WTC11 (cell line): ENCODE results near the gene MIF. TPM values are rescaled to one million over a fixed set of nuclear protein-coding genes. Genes with fewer than 3 reads are reported as not detected.
A peak's percentile ranks its signal among the peaks of the same experiment; 100 is the strongest.

Experiments
- CBFB ChIP-seq: sonication (generic); formaldehyde crosslinking; IDR thresholded peaks from 2 replicates; pipeline ENCODE4 v1.8.1; 2022; ENCODE audit warnings: mild to moderate bottlenecking, low read depth, missing genetic modification reagents
- EMX1 ChIP-seq: fragments of 250-450 bp; sonication (Bioruptor Pico); IDR thresholded peaks from 2 replicates; pipeline ENCODE4 v1.8.0; 2021; ENCODE audit warnings: mild to moderate bottlenecking
- ESRRA ChIP-seq: sonication (generic); formaldehyde crosslinking; IDR thresholded peaks from 2 replicates; pipeline ENCODE4 v1.8.1; 2022; ENCODE audit warnings: mild to moderate bottlenecking, missing genetic modification reagents, borderline replicate concordance
- ETV6 ChIP-seq: sonication (generic); formaldehyde crosslinking; IDR thresholded peaks from 2 replicates; pipeline ENCODE4 v1.8.1; 2022; ENCODE audit warnings: mild to moderate bottlenecking, missing genetic modification reagents
- GABPB1 ChIP-seq: sonication (generic); formaldehyde crosslinking; IDR thresholded peaks from 2 replicates; pipeline ENCODE4 v1.8.1; 2023; ENCODE audit warnings: mild to moderate bottlenecking, missing genetic modification reagents
- GTF2I ChIP-seq: fragments of 250-450 bp; sonication (Bioruptor Pico); conservative IDR thresholded peaks from 2 replicates; pipeline ENCODE4 v1.4.0; 2021; ENCODE audit warnings: mild to moderate bottlenecking
- JUN ChIP-seq: sonication (generic); formaldehyde crosslinking; IDR thresholded peaks from 2 replicates; pipeline ENCODE4 v1.8.0; 2023; ENCODE audit warnings: mild to moderate bottlenecking, missing genetic modification reagents
- MAX ChIP-seq: sonication (generic); formaldehyde crosslinking; IDR thresholded peaks from 2 replicates; pipeline ENCODE4 v1.8.0; 2022; ENCODE audit warnings: mild to moderate bottlenecking, missing genetic modification reagents
- NFATC4 ChIP-seq: fragments of 250-450 bp; sonication (Bioruptor Pico); IDR thresholded peaks from 2 replicates; pipeline ENCODE4 v1.9.0; 2021; ENCODE audit warnings: mild to moderate bottlenecking
- NR1H2 ChIP-seq: sonication (generic); formaldehyde crosslinking; IDR thresholded peaks from 2 replicates; pipeline ENCODE4 v1.9.0; 2021; ENCODE audit warnings: mild to moderate bottlenecking, moderate library complexity, missing genetic modification reagents
- RELA ChIP-seq: sonication (generic); formaldehyde crosslinking; IDR thresholded peaks from 2 replicates; pipeline ENCODE4 v1.8.1; 2022; ENCODE audit warnings: missing genetic modification reagents, mild to moderate bottlenecking, borderline replicate concordance
- SOX15 ChIP-seq: fragments of 250-450 bp; sonication (Bioruptor Pico); IDR thresholded peaks from 2 replicates; pipeline ENCODE4 v1.9.0; 2021; ENCODE audit warnings: mild to moderate bottlenecking
- TCF7 ChIP-seq: sonication (generic); formaldehyde crosslinking; IDR thresholded peaks from 2 replicates; pipeline ENCODE4 v1.8.0; 2022; ENCODE audit warnings: mild to moderate bottlenecking, low read depth, missing genetic modification reagents, moderate library complexity
- TEAD4 ChIP-seq: sonication (generic); formaldehyde crosslinking; IDR thresholded peaks from 2 replicates; pipeline ENCODE4 v1.8.0; 2022; ENCODE audit warnings: mild to moderate bottlenecking, missing genetic modification reagents
- TP53 ChIP-seq: sonication (generic); formaldehyde crosslinking; IDR thresholded peaks from 2 replicates; pipeline ENCODE4 v1.8.1; 2023; ENCODE audit warnings: mild to moderate bottlenecking, missing genetic modification reagents
- USF2 ChIP-seq: sonication (generic); formaldehyde crosslinking; IDR thresholded peaks from 2 replicates; pipeline ENCODE4 v1.8.1; 2023; ENCODE audit warnings: mild to moderate bottlenecking, missing genetic modification reagents, moderate library complexity
- ZNF281 ChIP-seq: sonication (generic); formaldehyde crosslinking; IDR thresholded peaks from 2 replicates; pipeline ENCODE4 v1.8.0; 2023; ENCODE audit warnings: mild to moderate bottlenecking, missing genetic modification reagents
- total RNA-seq: library from RNA; stranded (reverse); gene quantifications from 3 replicates; pipeline ENCODE4 v1.2.3, GENCODE V29; 2021
- TF ChIP-seq, protein P1 (sequence below): sonication (generic); formaldehyde crosslinking; IDR thresholded peaks from 2 replicates; pipeline ENCODE4 v1.8.0; 2022; ENCODE audit warnings: mild to moderate bottlenecking, missing genetic modification reagents
- TF ChIP-seq, protein P2 (sequence below): sonication (generic); formaldehyde crosslinking; IDR thresholded peaks from 2 replicates; pipeline ENCODE4 v1.8.0; 2022; ENCODE audit warnings: mild to moderate bottlenecking, missing genetic modification reagents
- TF ChIP-seq, protein P3 (sequence below): fragments of 250-450 bp; sonication (Bioruptor Pico); IDR thresholded peaks from 2 replicates; pipeline ENCODE4 v1.9.0; 2021; ENCODE audit warnings: mild to moderate bottlenecking
- TF ChIP-seq, protein P4 (sequence below): sonication (generic); formaldehyde crosslinking; IDR thresholded peaks from 2 replicates; pipeline ENCODE4 v1.8.1; 2023; ENCODE audit warnings: mild to moderate bottlenecking, missing genetic modification reagents

Gene MIF
- total RNA-seq, 1 experiment from 2014 or later, result 1,424 TPM

GRCh38 chr22:23894710-23895598 is 771 bp downstream of the MIF start (continued):
- TF ChIP-seq, protein P1, sequence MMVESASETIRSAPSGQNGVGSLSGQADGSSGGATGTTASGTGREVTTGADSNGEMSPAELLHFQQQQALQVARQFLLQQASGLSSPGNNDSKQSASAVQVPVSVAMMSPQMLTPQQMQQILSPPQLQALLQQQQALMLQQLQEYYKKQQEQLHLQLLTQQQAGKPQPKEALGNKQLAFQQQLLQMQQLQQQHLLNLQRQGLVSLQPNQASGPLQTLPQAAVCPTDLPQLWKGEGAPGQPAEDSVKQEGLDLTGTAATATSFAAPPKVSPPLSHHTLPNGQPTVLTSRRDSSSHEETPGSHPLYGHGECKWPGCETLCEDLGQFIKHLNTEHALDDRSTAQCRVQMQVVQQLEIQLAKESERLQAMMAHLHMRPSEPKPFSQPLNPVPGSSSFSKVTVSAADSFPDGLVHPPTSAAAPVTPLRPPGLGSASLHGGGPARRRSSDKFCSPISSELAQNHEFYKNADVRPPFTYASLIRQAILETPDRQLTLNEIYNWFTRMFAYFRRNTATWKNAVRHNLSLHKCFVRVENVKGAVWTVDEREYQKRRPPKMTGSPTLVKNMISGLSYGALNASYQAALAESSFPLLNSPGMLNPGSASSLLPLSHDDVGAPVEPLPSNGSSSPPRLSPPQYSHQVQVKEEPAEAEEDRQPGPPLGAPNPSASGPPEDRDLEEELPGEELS (CRISPR knock-in tag), result peak; percentile 52; the same call in 1 of the 2 replicates
- TF ChIP-seq USF2, result peak; percentile 67
- no peak for TF ChIP-seq NR1H2 (CRISPR knock-in tag)
- TF ChIP-seq MAX, result peak; percentile 56
- TF ChIP-seq TEAD4 (CRISPR knock-in tag), result no peak
- TF ChIP-seq JUN (CRISPR knock-in tag), result no peak
- TF ChIP-seq SOX15 (CRISPR knock-in tag), result no peak
- TF ChIP-seq TP53, result peak; percentile 47
- TF ChIP-seq GABPB1 (CRISPR knock-in tag), result 0 out of 2 replicates have a peak, but pooled peaks have one; percentile 24
- TF ChIP-seq NFATC4 (CRISPR knock-in tag), result no peak
- TF ChIP-seq RELA (CRISPR knock-in tag), result no peak
- TF ChIP-seq ZNF281, result peak; percentile 81; the same call in 1 of the 2 replicates
- TF ChIP-seq, protein P2, sequence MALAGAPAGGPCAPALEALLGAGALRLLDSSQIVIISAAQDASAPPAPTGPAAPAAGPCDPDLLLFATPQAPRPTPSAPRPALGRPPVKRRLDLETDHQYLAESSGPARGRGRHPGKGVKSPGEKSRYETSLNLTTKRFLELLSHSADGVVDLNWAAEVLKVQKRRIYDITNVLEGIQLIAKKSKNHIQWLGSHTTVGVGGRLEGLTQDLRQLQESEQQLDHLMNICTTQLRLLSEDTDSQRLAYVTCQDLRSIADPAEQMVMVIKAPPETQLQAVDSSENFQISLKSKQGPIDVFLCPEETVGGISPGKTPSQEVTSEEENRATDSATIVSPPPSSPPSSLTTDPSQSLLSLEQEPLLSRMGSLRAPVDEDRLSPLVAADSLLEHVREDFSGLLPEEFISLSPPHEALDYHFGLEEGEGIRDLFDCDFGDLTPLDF, result 0 out of 2 replicates have a peak, but pooled peaks have one; percentile 58
- TF ChIP-seq EMX1 (CRISPR knock-in tag), result no peak
- TF ChIP-seq GTF2I (CRISPR knock-in tag), result no peak
- no peak for TF ChIP-seq ETV6 (CRISPR knock-in tag)
- TF ChIP-seq ESRRA (CRISPR knock-in tag), result no peak
- TF ChIP-seq, protein P3, sequence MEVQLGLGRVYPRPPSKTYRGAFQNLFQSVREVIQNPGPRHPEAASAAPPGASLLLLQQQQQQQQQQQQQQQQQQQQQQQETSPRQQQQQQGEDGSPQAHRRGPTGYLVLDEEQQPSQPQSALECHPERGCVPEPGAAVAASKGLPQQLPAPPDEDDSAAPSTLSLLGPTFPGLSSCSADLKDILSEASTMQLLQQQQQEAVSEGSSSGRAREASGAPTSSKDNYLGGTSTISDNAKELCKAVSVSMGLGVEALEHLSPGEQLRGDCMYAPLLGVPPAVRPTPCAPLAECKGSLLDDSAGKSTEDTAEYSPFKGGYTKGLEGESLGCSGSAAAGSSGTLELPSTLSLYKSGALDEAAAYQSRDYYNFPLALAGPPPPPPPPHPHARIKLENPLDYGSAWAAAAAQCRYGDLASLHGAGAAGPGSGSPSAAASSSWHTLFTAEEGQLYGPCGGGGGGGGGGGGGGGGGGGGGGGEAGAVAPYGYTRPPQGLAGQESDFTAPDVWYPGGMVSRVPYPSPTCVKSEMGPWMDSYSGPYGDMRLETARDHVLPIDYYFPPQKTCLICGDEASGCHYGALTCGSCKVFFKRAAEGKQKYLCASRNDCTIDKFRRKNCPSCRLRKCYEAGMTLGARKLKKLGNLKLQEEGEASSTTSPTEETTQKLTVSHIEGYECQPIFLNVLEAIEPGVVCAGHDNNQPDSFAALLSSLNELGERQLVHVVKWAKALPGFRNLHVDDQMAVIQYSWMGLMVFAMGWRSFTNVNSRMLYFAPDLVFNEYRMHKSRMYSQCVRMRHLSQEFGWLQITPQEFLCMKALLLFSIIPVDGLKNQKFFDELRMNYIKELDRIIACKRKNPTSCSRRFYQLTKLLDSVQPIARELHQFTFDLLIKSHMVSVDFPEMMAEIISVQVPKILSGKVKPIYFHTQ, result no peak
- TF ChIP-seq CBFB (CRISPR knock-in tag), result no peak
- TF ChIP-seq TCF7, result no peak; the same call in 1 of the 2 replicates
- TF ChIP-seq, protein P4, sequence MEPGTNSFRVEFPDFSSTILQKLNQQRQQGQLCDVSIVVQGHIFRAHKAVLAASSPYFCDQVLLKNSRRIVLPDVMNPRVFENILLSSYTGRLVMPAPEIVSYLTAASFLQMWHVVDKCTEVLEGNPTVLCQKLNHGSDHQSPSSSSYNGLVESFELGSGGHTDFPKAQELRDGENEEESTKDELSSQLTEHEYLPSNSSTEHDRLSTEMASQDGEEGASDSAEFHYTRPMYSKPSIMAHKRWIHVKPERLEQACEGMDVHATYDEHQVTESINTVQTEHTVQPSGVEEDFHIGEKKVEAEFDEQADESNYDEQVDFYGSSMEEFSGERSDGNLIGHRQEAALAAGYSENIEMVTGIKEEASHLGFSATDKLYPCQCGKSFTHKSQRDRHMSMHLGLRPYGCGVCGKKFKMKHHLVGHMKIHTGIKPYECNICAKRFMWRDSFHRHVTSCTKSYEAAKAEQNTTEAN (CRISPR knock-in tag), result no peak
- TF ChIP-seq, all 79 proteins: peak for 15
